Stimulated activated CD8-positive, alpha-beta memory T cell treated with anti-CD3 and anti-CD28 coated beads, Interleukin-7, amount 100 ng/mL, for 4 hours (primary cell): ENCODE data around the gene FKBP14.

ENCODE experiments used
- DNase-seq, 2 donors: peaks; one replicate each; pipeline ENCODE4 v3.0.0-alpha.2; 2020; ENCODE audit warnings: low read depth in 2 of 2

The FKBP14 gene

DNA sequence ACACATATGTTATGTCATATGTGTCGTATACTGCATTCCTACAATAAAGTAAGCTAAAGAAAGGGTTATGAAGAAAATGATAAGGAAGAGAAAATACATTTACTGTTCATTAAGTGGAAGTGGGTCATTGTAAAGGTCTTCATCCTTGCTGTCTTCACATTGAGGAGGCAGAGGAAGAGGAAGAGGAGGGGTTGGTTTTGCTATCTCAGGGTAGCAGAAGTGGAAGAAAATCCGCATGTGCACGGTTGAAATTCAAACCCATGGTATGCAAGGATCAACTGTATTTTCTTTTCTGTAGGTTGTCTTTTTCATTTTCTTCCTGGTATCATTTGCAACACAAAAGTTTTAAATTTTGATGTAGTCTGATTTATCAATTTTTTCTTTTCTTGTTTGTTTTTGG is 8.0 kb upstream of the FKBP14 start:
- no peak for DNase-seq

DNA sequence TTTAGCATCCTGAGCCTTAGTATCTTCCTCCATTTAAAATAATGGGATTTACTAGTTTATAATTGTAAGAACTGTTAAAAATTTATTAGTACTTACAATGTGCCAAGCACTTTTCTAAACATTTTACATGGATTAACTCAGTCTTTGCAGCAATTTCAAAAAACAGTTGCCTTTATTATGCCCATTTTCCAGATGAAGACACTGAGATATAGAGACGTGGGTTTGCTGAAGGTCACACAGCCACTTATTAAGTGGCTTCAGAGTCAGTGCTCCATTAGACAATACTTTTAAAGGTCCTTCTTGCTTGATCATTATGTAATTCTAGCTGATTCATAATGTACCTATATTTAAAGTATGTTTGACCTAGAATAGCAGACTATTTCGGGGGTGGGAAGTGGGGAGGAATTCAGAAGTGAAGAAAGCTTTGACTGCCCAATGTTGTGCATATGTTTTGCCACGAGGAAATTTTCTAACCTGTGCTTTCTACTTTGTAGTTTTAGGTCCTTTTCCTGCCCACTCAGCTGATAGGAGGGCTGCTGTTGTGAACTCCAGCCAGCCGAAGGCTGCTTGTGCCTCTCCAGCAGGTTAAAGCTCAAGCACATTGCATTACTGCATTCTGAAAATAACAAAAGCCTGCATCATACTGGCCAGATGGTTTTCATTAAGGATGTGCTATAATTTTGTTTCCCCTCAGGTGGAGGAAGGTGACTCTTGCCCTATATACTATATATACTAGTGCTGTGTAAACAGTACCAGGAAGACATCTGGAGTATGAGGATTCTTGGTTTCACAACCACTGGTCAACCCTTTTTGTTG is 6.0 kb upstream of the FKBP14 start:
- DNase-seq, result no peak

DNA sequence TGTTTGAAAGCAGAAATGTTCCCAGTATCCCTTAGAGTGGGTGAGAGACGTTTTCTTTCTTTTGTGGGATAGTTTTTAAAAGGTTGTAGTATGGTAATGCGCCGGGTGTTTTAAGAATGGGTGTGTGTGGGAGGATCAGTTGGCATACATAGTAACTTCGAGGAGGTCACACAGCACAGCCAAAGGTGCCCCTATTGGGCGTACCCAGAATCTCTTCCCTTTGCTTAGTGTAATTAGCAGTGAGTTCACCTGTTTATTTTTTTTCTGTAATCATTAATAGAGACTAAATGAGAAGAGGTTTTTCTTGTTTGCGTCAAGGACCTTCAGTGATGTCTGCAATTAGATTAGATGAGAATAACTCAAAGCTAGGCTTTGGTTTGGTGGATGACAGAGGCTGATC is 3.2 kb upstream of the FKBP14 start:
- DNase-seq, result no peak

DNA sequence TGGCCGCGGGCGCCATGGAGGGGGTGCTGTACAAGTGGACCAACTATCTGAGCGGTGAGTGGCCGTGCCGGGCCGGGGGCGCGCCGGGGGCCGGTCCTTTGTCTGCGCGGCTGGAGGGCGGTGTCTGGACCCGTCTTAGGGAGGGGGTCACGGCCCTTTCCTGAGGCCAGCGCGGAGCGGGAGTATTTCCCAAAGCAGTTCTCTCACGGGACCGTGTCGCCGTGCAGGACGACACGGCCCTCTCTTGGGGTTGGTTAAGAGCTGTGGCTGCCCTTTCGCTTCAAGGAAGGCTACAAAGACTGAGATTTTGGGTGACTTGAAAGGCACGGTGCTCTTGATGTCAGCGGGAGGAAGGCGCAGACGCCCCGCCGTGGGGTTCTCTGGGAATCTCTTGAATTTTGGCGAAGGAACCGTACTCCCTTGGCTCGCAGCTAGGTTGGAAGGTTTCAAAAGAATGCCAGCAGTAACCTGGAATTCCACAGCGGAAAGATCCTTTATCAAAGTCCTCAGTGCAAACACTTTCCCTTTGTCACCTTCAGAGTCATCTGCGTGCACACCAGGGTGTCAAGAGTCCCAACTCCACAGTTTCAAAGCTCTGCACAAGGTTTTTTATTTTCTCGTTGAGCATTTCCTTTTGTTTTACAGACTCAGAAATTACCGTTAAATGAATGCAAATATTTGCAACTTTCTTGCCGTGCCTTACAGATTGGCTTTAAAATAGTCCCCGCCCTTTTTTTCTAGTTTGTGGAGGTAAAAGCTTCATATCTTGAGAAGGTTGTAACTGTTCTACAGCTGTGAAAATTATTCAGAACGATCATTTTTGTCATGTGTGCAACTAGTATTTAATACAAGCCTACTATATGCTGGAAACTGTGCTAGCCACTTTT is 2.5 kb upstream of the FKBP14 start:
- DNase-seq, result peak in 1 of 2 donors; percentile 3

DNA sequence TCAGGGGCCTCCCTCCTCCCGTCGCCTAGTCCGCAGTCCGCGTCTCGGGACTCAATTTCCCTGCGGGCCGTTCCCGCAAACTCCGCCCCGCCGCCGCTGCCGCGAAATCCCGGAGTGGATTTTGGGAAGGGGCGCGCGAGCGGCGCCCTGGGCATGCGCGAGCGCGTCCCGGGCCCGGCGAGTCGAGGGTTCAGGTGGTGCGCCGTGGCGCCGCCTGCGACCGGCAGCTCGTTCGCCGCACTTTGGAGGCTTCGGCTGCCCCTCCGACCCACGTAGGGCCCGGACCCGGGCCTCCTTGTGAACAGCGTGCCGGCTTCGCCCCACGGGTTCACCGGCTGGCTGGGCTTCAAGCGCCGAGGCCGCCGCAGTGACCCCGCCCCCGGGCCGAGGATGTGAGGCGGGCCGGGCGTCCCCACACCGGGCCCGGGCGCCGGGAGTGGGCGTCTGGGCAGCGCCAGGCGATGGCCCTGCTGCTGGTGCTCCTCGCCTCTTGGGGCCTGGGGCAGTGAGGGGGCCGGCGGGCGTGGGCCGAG is 1.8 kb upstream of the FKBP14 start, which contains the start of gene PLEKHA8:
Gene PLEKHA8 (plus strand): TSS at position 197 of the 533 bp plus-strand sequence. CDS start 351 bp downstream, outside the sequence.
- peak; percentile 69 to 80 for DNase-seq

DNA sequence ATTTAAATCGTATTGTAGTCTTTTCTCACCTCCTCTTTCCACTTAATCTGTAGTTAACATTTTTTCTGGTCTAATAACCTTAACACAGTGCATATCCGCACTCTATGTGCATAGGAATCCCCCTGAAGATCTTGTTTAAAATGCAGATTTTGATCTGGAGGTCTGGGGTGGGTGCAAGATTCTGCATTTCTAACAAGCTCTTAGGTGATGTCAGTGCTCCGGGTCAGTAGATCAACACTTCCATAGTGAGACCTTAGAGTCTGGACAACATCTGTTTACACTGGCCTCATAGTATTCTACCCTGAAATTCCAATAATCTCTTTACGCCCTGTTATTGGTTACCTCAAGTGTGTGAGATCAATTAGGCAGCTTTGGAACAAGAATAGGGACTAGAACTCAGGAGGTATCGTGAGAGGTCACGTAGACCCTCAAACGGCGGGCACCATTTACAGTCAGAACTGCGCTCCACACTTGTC is 1.3 kb upstream of the FKBP14 start:
- DNase-seq, result no peak

DNA sequence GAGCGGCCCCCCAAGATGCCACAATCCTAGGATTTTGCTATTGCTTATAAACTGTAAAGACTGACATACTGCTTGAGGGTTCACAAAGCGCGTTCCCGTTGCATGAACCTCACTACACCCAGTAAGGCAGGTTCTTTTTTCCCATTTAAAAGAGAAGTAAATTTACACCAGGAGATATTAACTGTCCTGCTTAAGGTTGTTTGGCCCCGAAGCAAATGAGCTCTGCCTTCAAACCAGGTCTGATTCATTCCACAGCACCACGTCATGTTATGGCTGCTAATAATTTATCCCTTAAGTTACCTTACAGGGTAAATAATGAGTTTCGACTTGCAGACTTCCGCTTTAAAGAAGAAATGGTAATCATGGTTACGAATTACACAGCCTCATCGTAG is 559 bp upstream of the FKBP14 start:
- no peak for DNase-seq

DNA sequence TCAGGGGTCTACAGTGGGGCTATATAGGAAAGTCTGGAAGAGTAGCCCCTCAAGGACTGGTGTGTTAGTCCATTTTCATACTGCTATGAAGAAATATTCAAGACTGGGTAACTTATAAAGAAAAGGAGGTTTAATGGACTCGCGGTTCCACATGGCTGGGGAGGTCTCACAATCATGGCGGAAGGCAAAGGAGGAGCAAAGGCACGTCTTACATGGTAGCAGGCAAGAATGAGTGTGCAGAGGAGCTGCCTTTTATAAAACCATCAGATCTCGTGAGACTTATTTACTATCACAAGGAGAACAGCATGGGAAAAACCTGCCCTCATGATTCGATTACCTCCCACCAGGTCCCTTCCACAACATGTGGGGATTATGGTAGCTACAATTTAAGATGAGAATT is 3.0 kb downstream of the FKBP14 start:
- DNase-seq, result no peak

DNA sequence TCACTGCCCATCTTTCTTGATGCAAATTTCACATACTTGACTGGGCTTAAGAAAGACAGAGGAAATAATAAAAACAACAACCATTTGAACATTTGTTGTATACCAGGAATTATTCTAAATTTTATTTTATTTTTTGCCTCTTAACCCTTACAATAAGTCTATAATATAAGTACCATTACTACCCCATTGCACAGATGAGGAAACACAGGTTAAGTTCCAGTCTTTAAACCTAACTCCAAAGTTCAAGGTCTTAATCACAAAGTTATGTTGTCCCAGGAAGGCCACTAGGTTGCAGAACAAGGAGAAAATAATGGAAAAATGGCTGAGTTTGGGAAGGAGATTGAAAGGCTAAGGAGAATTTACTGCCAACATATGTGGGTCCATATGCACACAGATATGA is 3.5 kb downstream of the FKBP14 start:
- DNase-seq, result no peak

DNA sequence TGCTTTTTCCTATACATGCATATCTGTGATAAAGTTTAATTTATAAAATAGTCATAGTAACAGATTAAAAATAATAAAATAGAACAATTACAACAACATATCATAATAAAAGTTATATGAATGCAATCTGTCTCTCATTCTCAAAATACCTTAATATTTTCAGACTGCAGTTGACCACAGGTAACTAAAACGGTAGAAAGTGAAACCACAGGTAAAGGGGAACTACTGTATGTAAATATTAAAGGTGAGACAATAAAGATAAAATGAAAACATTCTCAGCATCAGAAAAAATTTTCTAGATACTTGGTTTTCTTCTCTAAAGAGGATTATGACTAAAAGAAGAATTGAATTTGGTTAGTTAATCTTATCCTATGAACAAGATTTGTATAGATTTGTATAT is 6.0 kb downstream of the FKBP14 start:
- no peak for DNase-seq

DNA sequence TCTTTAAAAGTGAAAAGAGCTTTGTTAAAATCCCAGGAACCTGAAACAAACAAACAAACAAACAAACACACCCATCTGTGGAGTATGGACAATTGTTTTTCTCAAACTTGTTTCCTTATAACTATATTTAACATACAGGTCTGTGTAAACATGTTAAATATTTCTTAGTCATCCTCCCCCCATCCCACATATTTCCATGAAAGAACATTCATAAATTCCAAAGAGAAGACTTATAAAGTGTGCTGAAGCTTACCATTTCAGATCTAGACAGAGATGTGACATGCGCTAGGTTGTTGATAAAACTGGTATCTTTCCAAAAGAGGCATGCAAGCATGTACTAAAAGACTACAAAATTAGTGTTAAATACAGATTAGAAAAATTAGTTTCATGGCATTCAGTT is 6.5 kb downstream of the FKBP14 start:
- no peak for DNase-seq

DNA sequence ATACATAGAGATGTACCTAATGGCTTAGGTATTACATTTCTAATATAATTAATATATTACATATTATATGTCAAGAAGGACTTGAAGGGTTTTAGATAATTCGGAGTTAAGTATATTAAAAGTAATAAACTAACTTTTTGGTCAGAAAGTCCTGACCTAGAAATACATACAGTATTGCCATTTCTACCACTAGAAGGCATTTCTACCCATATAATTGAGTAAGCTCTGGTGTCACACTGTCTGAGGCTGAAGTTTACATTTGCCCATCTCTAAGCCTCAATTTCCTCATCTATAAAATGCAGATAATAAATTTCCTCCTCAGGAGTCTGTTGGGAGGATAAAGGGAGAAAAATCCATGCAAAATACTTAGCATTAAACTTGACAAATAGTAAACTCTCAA is 7.1 kb downstream of the FKBP14 start:
- DNase-seq, result no peak

DNA sequence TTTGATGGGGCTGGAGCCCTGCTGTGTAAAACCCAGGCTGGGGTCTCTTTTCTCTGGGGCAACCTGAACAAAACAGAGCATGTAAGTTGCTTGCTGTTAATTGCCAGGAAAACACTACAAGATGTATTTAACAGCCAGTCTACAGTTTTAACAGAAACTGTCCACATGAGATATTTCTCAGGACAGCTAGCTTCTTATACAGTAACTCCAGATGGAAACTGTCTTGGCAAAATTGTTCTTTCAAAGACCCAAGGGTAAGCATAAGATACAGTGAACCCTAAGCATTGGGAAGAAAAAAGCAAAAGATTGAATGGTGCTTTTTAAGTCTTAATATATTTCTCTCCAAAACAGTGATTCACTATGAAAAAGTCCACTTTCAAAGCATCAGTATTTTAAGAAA is 8.1 kb downstream of the FKBP14 start:
- no peak for DNase-seq

DNA sequence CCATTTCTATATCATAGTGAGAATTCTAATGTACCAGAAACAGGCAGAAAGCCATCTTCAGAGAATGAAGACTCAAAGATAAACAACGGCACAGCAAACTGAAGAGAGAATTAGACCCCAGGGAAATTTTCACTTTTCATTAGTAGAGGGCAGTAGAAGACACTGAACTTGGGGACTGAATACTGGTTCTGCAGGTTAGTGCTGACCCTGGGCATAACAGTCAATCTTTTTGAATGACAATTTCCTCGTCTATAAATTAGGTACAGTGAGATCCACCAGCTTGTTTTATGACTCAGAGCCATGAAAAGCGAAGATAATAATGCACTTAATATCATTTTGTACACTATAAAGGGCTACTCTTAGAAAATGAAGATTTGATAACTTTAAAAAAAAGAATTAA is 13.7 kb downstream of the FKBP14 start:
- DNase-seq, result no peak

DNA sequence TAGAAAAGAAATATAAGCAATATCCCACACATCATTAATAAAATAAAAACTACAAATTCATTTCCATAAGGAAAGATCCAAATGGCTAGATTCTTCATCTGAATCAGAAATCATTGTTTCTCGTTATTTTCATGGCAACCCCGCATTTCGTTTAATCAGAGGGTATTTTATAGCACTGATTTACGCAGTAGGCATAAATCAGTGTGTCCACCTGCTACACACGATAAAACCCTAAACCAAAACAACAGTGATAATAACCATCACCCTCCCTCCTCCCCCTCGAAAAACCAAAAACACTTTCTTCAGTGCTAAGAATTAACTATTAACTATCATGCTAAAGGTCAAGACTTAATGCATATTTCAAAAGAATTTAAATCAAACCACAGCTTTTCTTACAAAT is 16.5 kb downstream of the FKBP14 start:
- DNase-seq, result no peak

DNA sequence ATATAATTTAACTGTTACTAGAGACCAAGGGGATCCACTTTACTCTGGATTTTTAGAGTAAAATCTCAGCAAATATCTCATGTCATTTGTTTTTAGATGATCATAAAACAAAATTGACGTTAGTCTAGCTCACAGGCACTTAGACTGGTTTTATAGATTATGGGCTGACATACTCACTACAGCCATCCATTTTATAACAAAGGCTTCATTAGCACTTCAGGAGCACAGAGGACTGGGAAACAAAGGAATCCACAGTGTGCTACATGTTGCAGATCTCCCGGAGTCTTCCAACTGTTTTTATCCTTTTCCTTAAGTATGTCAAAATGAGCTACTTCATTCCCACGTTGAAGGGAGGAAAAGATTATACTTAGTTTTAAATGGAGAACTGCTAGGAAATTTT is 21.0 kb downstream of the FKBP14 start:
- DNase-seq, result no peak

DNA sequence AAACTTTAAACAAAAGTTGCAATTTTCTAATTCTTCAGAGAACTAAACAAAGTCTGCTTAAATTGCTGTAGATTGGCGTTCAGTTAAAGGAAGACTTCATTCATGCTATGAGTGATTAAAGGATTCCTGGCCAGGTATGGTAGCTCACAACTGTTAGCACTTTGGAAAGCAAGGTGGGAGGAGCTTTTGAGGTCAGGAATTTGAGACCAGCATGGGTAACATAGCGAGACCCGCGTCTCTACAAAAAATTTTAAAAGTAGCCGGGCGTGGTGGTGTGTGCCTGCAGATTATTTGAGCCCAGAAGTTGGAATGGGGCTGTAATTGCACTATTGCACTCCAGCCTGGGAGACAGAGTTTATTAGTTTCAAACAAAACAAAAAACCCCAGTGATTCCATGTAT is 23.4 kb downstream of the FKBP14 start:
- no peak for DNase-seq

DNA sequence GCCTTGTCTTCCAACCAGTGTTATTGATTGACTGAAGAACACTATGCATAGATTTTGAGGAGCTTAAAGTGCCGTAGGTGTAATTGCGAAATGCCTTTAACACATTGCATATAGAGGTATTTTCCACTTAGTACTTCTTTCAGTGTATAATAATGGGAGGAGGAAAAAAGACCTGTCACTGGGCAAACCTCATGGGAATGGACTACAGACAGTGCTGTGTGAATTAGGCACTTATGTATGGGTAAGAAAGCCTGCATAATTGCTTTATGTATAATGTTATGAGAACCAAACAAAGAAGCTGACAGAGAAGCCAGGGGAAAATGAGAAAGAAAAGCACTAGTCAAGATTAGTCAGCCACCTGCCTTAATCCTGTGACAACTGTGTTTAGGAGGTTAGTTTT is 24.5 kb downstream of the FKBP14 start:
- DNase-seq, result no peak

DNA sequence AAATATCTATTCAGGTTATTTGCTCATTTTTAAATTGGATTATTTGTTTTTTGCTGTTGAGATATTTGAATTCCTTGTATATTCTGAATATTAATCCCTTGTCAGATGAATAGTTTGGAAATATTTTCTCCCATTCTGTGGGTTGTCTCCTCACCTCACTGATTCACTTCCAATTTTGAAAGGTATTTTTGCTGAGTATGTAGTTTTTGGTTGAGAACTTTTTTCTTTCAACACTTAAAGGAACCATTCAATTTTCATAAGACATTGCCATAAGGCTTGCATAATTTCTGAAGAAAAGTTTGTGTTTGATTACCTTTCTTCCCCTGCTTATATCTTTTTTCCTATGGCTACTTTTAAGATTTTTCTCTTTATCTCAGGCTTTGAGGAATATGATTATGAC is 28.0 kb downstream of the FKBP14 start:
- DNase-seq, result no peak

DNA sequence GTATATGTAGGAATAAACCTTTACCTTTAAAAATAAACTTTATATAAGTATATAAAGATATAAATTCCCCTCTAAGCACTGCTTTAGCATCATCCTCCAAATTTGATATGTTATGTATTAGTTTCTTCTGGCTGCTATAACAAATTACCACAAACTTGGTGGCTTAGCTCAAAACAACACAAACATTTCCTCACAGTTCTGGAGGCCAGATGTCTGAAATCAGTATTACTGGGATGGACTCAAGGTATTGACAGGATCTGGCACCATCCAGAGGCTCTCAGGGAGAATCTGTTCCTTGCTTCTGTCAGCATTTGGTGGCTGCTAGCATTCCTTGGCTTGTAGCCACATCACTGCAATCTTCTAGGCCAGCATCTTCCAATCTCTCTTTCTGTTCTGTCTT is 30.2 kb downstream of the FKBP14 start:
- no peak for DNase-seq

DNA sequence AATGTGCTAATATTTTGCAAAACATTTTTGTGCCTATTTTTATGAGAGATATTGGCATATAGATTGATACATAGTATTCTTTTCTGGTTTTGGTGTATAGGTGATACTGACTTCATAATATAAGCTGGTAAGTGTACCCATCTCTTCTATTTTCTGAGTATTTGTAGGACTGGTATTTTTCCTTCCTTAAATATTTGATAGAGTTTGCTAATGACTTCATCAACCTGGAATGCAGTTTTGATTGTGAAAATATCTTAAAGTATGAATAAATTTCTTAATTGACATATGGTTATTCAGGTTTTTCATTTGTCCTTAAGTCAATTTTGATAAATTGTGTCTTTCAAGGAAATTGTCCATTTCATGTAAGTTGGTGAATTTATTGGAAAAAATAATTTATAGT is 30.9 kb downstream of the FKBP14 start:
- DNase-seq, result no peak

DNA sequence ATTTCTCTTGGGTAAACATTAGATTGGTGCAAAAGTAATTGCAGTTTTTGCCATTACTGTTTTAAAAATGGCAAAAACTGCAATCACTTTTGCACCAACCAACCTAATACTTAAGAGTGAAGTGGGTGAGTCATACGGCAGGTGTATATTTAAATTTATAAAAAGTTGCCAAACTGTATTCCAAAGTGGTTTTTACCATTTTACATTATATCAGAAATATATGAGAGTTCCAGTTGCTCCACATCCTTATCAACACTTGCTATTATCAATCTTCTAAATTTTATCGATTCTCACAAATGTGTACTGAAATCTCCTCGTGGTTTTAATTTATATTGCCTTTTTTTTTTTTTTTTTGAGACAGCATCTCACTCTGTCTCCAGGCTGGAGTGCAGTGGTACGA is 33.4 kb downstream of the FKBP14 start:
- no peak for DNase-seq

DNA sequence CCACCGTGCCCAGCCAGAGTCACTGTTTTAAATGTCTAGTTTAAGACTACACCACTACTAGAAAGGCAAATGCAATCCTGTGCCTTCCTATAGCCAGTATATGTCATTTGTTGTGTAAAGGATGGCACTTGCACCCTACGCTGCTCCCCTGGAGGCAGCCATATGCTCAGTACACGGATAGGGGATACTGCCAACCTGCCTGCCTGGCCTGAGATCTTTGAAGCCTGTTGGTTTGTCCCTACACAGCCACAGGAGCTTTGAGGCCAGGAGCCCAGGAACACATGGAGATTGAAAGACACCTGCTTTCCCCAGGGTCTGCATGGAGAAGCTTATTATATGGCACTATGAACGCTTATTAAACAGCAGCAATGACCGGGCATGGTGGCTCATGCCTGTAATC is 34.6 kb downstream of the FKBP14 start:
- DNase-seq, result no peak
